Measurements from ENCODE around the gene MLN. TPM values are rescaled to one million over a fixed set of nuclear protein-coding genes. Genes with fewer than 3 reads are reported as not detected.

Gene MLN
- total RNA-seq, 1 donor, result not detected

DNA sequence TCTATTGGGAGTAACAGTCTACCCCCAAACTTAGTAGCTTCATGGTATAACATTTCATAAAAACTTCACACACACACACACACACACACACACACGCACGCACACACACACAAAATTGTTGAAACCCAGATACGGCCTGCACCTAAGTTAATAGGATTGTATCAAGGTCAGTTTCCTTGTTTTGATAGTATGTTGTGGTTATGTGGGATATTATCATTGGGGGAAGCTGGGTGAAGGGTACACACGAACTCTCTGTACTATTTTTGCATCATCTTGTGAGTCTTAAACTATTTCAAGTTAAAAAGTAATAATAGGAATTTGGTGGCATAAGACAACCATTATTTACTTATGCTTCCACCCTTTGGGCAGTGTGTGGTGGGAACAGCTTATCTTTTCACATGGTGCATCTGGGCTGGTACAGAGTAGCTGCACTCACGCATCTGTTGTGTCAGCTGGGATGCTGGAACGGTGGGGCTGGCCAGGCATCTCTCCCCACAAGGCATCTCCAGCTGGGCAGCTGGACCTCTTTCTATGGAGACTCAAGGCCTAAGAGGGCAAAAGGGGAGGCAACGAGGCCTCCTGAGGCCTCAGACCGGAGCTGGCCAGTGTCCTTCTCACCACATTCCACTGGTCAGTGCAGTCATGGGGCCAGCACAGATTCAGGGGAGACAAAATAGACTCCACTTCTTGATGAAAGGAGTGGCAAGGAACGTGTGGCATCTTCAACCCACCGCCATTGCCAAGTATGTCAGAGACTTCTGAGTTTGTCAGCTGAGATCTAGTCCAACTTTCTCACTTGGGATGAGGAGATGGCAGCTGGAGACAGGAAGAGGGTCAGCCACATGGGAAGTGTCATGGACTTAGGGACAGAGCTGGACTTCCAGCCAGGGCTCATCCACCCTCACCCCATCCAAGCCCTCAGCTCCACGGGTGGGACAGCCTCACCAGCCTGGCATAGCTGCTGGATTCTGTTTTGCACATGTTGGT, 36.6 kb downstream of the MLN start:
- TF ChIP-seq, protein P1, sequence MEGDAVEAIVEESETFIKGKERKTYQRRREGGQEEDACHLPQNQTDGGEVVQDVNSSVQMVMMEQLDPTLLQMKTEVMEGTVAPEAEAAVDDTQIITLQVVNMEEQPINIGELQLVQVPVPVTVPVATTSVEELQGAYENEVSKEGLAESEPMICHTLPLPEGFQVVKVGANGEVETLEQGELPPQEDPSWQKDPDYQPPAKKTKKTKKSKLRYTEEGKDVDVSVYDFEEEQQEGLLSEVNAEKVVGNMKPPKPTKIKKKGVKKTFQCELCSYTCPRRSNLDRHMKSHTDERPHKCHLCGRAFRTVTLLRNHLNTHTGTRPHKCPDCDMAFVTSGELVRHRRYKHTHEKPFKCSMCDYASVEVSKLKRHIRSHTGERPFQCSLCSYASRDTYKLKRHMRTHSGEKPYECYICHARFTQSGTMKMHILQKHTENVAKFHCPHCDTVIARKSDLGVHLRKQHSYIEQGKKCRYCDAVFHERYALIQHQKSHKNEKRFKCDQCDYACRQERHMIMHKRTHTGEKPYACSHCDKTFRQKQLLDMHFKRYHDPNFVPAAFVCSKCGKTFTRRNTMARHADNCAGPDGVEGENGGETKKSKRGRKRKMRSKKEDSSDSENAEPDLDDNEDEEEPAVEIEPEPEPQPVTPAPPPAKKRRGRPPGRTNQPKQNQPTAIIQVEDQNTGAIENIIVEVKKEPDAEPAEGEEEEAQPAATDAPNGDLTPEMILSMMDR (IDR thresholded peaks at IDR 0.05; ENCODE audit: insufficient read depth, low read length), result no peak
- H3K4me3 ChIP-seq (ENCODE audit: low read depth, low read length), result no peak overlapping the region
- DNase-seq (ENCODE audit: low read depth), result no peak

DNA sequence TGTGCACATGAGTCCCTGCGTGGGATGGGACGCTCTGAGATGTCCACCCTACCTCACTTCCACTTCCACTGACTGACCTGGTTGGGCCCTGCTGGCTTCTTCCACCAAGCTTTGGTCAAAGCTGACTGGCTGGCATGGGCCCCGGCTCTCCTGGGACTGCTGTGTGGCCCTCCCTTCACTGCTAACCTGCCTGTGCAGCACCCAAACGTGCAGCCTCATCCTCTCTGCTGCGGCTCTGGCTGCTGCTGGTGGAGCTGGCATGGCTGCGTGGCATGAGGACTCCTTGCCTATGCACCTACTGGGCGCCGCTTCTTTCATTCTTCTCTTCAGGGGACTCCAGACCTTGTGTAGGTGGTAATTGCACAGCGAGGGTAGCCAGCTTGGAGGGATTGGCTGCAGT, 38.4 kb downstream of the MLN start:
- DNase-seq (ENCODE audit: low read depth), result no peak
- no peak overlapping the region for H3K4me3 ChIP-seq (ENCODE audit: low read depth, low read length)
- TF ChIP-seq, protein P1 (IDR thresholded peaks at IDR 0.05; ENCODE audit: insufficient read depth, low read length), result no peak

DNA sequence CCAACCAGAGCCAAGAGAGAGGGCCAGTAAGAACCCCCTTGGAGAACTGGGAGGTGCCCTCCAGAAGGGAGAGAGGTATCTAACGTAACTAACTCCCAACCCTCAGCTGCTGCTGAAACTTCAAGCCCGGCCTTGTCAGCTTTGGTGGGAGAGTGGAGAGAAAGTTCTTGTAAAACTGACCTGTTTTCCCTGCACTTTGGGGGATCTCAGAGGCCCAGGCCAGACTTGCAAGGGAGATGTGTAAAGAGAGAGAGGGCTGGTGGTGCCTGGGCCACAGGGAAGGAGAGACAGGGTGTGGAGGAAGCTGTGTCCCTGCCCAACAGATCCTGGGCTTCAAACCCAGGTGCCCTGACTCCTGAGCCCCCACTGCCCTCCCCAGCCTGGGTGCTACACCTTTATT, 39.8 kb downstream of the MLN start:
- no peak for DNase-seq (ENCODE audit: low read depth)
- TF ChIP-seq, protein P1 (IDR thresholded peaks at IDR 0.05; ENCODE audit: insufficient read depth, low read length), result no peak

DNA sequence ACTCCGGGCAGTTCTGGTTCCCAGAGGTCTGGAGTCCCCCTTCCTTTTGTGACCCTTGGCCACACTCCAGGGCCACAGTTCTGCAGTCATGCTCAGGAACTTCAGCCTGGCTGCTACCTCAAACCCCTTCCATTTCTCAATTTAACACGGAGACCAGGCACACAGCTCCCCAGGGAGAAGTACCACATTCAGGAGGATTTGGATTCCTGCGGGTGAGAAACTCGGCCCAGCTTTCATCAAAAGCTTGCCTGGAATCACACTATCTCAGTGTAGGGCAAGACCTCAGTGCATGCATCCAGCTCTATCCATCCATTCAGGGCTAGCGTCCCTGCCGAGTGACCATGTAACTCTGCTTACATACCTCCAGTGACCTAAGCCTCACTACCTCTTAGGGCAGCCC, 40.3 kb downstream of the MLN start:
- no peak overlapping the region for H3K4me3 ChIP-seq (ENCODE audit: low read depth, low read length)
- TF ChIP-seq, protein P1 (IDR thresholded peaks at IDR 0.05; ENCODE audit: insufficient read depth, low read length), result no peak
- DNase-seq (ENCODE audit: low read depth), result no peak

More for the DNA sequence above, 39.8 kb downstream of the MLN start:
- no peak overlapping the region for H3K4me3 ChIP-seq (ENCODE audit: low read depth, low read length)

DNA sequence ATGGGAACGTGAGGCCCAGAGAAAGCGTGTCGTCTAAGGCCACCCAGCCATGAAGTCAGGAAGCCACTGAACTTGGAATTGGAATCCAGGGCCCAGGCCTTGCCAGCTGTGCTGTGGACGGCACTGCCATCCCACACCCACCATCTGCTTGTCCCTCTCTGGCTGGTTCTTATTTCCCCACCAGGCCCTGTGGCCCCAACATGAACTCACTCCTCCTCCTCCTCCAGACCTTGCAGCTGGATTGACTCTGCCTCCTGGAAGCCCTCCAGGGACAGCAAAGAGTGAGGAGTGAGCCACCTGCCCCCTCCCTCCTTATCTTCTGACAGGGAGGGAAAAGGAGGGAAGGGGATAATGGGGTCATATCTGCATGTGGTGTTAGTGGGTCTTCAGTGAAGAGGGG, 41.1 kb downstream of the MLN start:
- no peak for DNase-seq (ENCODE audit: low read depth)
- TF ChIP-seq, protein P1 (IDR thresholded peaks at IDR 0.05; ENCODE audit: insufficient read depth, low read length), result no peak
- H3K4me3 ChIP-seq (ENCODE audit: low read depth, low read length), result no peak overlapping the region

DNA sequence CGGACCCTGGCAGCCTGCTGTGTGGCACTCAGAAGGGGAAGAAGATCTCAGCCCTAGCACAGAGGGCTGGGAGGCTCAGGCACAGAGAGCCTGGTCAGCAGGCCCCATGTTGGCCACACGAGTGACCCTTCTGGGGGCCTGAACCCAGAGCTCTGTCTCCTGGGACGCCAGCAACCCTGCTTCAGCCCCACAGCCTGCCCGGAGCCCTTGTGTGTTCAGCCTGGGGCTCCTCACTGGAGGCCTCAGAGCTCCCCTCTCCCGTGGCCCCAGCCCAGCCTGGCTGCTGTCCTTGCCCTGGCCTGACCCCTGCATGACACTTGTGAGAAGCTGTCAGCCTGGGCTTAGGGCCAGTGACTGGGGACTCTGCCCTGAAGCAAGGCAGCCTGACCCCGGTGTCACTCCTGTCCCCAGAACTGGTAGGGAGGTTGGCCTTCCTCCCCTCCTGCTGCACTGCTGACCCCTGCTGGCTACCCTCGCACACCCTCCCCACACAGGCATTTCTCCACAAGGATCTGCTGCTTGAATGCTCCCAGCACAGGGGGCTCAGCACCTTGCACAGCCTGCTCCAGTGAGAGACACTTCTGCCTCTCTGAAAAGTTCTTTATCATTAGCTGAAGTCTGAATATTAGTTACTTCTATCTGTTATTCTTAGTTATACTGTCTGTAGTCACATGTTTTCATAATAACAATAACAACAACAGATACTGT, 41.7 kb downstream of the MLN start:
- TF ChIP-seq, protein P1 (IDR thresholded peaks at IDR 0.05; ENCODE audit: insufficient read depth, low read length), result peak; percentile 61
- H3K4me3 ChIP-seq (ENCODE audit: low read depth, low read length), result no peak overlapping the region
- peak; percentile 39 for DNase-seq (ENCODE audit: low read depth)
